WTC11 (cell line): Measurements from ENCODE around the gene KNOP1. TPM values are rescaled to one million over a fixed set of nuclear protein-coding genes. Genes with fewer than 3 reads are reported as not detected.
A peak's percentile ranks its signal among the peaks of the same experiment; 100 is the strongest.

Experiments used
- ATAC-seq: fragments of 200-7000 bp; cut with Tn5 transposase; 2 replicates; pipeline ENCODE4 v1.10.0; 2021; ENCODE audit warnings: mild to moderate bottlenecking, moderate library complexity
- CTCF ChIA-PET: fragments of 300-600 bp; sonication (Branson Sonifier 250); formaldehyde crosslinking; loops from one replicate; lab custom pipeline; 2021; ENCODE audit warnings: antibody characterized with exemption; lab: Charles Lee
- POLR2A ChIA-PET: fragments of 350-600 bp; sonication (Branson Sonifier 250); formaldehyde crosslinking; loops from one replicate; lab custom pipeline; 2021; ENCODE audit warnings: antibody characterized with exemption; lab: Charles Lee
- DNase-seq: peaks from one replicate; pipeline ENCODE4 v3.0.0; 2021; ENCODE audit warnings: low spot score
- H3K27ac Mint-ChIP-seq: 2 replicates; pipeline ENCODE4 v1.8.0; 2021; ENCODE audit warnings: mixed read lengths
- H3K27me3 Mint-ChIP-seq: 2 replicates; pipeline ENCODE4 v1.8.0; 2021; ENCODE audit warnings: low read depth, mild to moderate bottlenecking, moderate library complexity, mixed read lengths
- H3K36me3 Mint-ChIP-seq: 2 replicates; pipeline ENCODE4 v1.8.0; 2021; ENCODE audit warnings: mixed read lengths
- H3K4me1 Mint-ChIP-seq: 2 replicates; pipeline ENCODE4 v1.8.0; 2022; ENCODE audit warnings: mixed read lengths
- H3K4me3 Mint-ChIP-seq: 2 replicates; pipeline ENCODE4 v1.8.0; 2021; ENCODE audit warnings: mild to moderate bottlenecking, moderate library complexity, mixed read lengths
- H3K9me3 Mint-ChIP-seq: 2 replicates; pipeline ENCODE4 v1.8.0; 2021; ENCODE audit warnings: mixed read lengths
- ATF1 ChIP-seq: sonication (generic); formaldehyde crosslinking; IDR thresholded peaks from 2 replicates; pipeline ENCODE4 v1.8.1; 2023; ENCODE audit warnings: mild to moderate bottlenecking, moderate library complexity, missing genetic modification reagents
- CBFB ChIP-seq: sonication (generic); formaldehyde crosslinking; IDR thresholded peaks from 2 replicates; pipeline ENCODE4 v1.8.1; 2022; ENCODE audit warnings: mild to moderate bottlenecking, low read depth, missing genetic modification reagents
- CREB1 ChIP-seq: sonication (generic); formaldehyde crosslinking; IDR thresholded peaks from 2 replicates; pipeline ENCODE4 v1.8.0; 2023; ENCODE audit warnings: mild to moderate bottlenecking, missing genetic modification reagents
- ETV6 ChIP-seq: sonication (generic); formaldehyde crosslinking; IDR thresholded peaks from 2 replicates; pipeline ENCODE4 v1.8.1; 2022; ENCODE audit warnings: mild to moderate bottlenecking, missing genetic modification reagents
- GTF2I ChIP-seq: fragments of 250-450 bp; sonication (Bioruptor Pico); conservative IDR thresholded peaks from 2 replicates; pipeline ENCODE4 v1.4.0; 2021; ENCODE audit warnings: mild to moderate bottlenecking
- JUN ChIP-seq: sonication (generic); formaldehyde crosslinking; IDR thresholded peaks from 2 replicates; pipeline ENCODE4 v1.8.0; 2023; ENCODE audit warnings: mild to moderate bottlenecking, missing genetic modification reagents
- KAT7 ChIP-seq: sonication (generic); formaldehyde crosslinking; IDR thresholded peaks from 2 replicates; pipeline ENCODE4 v1.8.1; 2023; ENCODE audit warnings: missing genetic modification reagents, mild to moderate bottlenecking, borderline replicate concordance
- MXD4 ChIP-seq: fragments of 250-450 bp; sonication (Bioruptor Pico); IDR thresholded peaks from 2 replicates; pipeline ENCODE4 v1.8.0; 2021; ENCODE audit warnings: mild to moderate bottlenecking, moderate library complexity, borderline replicate concordance
- RELA ChIP-seq: sonication (generic); formaldehyde crosslinking; IDR thresholded peaks from 2 replicates; pipeline ENCODE4 v1.8.1; 2022; ENCODE audit warnings: missing genetic modification reagents, mild to moderate bottlenecking, borderline replicate concordance
- STAT6 ChIP-seq: sonication (generic); formaldehyde crosslinking; conservative IDR thresholded peaks from 2 replicates; pipeline ENCODE4 v1.8.1; 2023; ENCODE audit warnings: mild to moderate bottlenecking, low read depth, missing genetic modification reagents, moderate library complexity
- TEAD1 ChIP-seq: sonication (generic); formaldehyde crosslinking; IDR thresholded peaks from 2 replicates; pipeline ENCODE4 v1.8.0; 2022; ENCODE audit warnings: mild to moderate bottlenecking, missing genetic modification reagents
- USF1 ChIP-seq: sonication (generic); formaldehyde crosslinking; IDR thresholded peaks from 2 replicates; pipeline ENCODE4 v1.8.0; 2022; ENCODE audit warnings: mild to moderate bottlenecking, missing genetic modification reagents
- ZNF232 ChIP-seq: sonication (generic); formaldehyde crosslinking; IDR thresholded peaks from 2 replicates; pipeline ENCODE4 v1.8.0; 2022; ENCODE audit warnings: mild to moderate bottlenecking, missing genetic modification reagents
- total RNA-seq: library from RNA; stranded (reverse); gene quantifications from 3 replicates; pipeline ENCODE4 v1.2.3, GENCODE V29; 2021
- TF ChIP-seq, protein P1 (sequence below): sonication (generic); formaldehyde crosslinking; IDR thresholded peaks from 2 replicates; pipeline ENCODE4 v1.8.0; 2022; ENCODE audit warnings: mild to moderate bottlenecking, missing genetic modification reagents
- TF ChIP-seq, protein P2 (sequence below): sonication (generic); formaldehyde crosslinking; IDR thresholded peaks from 2 replicates; pipeline ENCODE4 v1.8.1; 2022; ENCODE audit warnings: mild to moderate bottlenecking, missing genetic modification reagents, moderate library complexity, borderline replicate concordance
- TF ChIP-seq, protein P3 (sequence below): sonication (generic); formaldehyde crosslinking; IDR thresholded peaks from 2 replicates; pipeline ENCODE4 v1.8.1; 2023; ENCODE audit warnings: mild to moderate bottlenecking, moderate library complexity, missing genetic modification reagents
- TF ChIP-seq, protein P4 (sequence below): sonication (generic); formaldehyde crosslinking; IDR thresholded peaks from 2 replicates; pipeline ENCODE4 v1.8.0; 2022; ENCODE audit warnings: mild to moderate bottlenecking, missing genetic modification reagents
- TF ChIP-seq, protein P5 (sequence below): sonication (generic); formaldehyde crosslinking; IDR thresholded peaks from 2 replicates; pipeline ENCODE4 v1.8.1; 2022; ENCODE audit warnings: missing genetic modification reagents, borderline replicate concordance
- TF ChIP-seq, protein P6 (sequence below): sonication (generic); formaldehyde crosslinking; IDR thresholded peaks from 2 replicates; pipeline ENCODE4 v1.8.1; 2022; ENCODE audit warnings: mild to moderate bottlenecking, moderate library complexity, missing genetic modification reagents
- TF ChIP-seq, protein P7 (sequence below): sonication (generic); formaldehyde crosslinking; IDR thresholded peaks from 2 replicates; pipeline ENCODE4 v1.8.1; 2022; ENCODE audit warnings: low read depth, missing genetic modification reagents, borderline replicate concordance

Gene KNOP1
- total RNA-seq, 1 experiment from 2014 or later = 102 TPM

DNA sequence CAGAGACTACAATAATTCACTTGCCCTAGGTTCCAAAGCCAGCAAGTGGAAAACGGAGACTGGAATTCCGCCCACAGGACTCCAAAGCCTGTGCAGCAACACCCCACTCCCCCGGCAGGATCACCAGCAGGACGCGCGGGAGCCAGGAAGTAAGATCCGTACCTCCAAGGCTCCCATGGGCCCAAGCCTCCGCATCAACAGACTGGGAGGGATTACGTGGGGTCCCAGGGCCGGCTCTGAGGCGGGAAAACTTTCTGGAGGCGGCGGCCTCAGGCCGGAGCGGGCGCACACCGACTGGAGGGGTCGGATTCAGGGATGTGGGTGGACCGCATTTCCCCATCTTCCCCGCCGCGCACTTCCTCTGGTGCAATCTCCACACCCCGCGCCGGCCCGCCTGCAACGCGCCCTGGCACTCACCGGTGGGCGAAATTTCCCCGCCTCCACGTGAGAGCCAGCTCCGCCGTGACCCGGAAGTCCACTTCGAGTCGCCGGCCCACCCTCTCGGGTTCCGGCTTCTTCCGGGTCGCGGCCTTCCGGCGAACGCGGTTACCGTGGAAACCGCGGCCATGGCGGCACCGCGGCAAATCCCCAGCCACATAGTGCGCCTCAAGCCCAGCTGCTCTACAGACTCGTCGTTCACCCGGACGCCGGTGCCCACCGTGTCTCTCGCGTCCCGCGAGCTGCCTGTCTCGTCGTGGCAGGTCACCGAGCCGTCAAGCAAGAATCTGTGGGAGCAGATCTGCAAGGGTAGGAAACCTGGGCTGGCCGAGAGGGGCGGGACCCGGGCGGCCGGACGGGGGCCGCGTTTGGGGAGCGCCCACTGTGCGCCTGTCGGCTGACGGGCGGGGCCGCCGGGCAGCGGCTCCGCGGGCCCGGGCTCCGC is at the start of gene KNOP1, which contains the start of gene IQCK (continued):
- TF ChIP-seq TEAD1 (CRISPR knock-in tag) (peak; percentile 69; the same call in 1 of the 2 replicates), ETV6 (CRISPR knock-in tag) (peak; percentile 87), KAT7 (CRISPR knock-in tag) (0 out of 2 replicates have a peak, but pooled peaks have one; percentile 39), USF1 (peak; percentile 74; the same call in 1 of the 2 replicates), JUN (CRISPR knock-in tag) (0 out of 2 replicates have a peak, but pooled peaks have one; percentile 15), ZNF232 (CRISPR knock-in tag) (0 out of 2 replicates have a peak, but pooled peaks have one; percentile 49), CBFB (no peak)
- TF ChIP-seq, protein P1, sequence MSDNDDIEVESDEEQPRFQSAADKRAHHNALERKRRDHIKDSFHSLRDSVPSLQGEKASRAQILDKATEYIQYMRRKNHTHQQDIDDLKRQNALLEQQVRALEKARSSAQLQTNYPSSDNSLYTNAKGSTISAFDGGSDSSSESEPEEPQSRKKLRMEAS (CRISPR knock-in tag) = peak; percentile 94
- TF ChIP-seq, protein P2, sequence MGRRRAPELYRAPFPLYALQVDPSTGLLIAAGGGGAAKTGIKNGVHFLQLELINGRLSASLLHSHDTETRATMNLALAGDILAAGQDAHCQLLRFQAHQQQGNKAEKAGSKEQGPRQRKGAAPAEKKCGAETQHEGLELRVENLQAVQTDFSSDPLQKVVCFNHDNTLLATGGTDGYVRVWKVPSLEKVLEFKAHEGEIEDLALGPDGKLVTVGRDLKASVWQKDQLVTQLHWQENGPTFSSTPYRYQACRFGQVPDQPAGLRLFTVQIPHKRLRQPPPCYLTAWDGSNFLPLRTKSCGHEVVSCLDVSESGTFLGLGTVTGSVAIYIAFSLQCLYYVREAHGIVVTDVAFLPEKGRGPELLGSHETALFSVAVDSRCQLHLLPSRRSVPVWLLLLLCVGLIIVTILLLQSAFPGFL (CRISPR knock-in tag) = no peak
- TF ChIP-seq, protein P3, sequence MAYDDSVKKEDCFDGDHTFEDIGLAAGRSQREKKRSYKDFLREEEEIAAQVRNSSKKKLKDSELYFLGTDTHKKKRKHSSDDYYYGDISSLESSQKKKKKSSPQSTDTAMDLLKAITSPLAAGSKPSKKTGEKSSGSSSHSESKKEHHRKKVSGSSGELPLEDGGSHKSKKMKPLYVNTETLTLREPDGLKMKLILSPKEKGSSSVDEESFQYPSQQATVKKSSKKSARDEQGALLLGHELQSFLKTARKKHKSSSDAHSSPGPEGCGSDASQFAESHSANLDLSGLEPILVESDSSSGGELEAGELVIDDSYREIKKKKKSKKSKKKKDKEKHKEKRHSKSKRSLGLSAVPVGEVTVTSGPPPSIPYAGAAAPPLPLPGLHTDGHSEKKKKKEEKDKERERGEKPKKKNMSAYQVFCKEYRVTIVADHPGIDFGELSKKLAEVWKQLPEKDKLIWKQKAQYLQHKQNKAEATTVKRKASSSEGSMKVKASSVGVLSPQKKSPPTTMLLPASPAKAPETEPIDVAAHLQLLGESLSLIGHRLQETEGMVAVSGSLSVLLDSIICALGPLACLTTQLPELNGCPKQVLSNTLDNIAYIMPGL = 0 out of 2 replicates have a peak, but pooled peaks have one; percentile 57
- TF ChIP-seq, protein P4, sequence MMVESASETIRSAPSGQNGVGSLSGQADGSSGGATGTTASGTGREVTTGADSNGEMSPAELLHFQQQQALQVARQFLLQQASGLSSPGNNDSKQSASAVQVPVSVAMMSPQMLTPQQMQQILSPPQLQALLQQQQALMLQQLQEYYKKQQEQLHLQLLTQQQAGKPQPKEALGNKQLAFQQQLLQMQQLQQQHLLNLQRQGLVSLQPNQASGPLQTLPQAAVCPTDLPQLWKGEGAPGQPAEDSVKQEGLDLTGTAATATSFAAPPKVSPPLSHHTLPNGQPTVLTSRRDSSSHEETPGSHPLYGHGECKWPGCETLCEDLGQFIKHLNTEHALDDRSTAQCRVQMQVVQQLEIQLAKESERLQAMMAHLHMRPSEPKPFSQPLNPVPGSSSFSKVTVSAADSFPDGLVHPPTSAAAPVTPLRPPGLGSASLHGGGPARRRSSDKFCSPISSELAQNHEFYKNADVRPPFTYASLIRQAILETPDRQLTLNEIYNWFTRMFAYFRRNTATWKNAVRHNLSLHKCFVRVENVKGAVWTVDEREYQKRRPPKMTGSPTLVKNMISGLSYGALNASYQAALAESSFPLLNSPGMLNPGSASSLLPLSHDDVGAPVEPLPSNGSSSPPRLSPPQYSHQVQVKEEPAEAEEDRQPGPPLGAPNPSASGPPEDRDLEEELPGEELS = peak; percentile 77
- TF ChIP-seq, protein P5, sequence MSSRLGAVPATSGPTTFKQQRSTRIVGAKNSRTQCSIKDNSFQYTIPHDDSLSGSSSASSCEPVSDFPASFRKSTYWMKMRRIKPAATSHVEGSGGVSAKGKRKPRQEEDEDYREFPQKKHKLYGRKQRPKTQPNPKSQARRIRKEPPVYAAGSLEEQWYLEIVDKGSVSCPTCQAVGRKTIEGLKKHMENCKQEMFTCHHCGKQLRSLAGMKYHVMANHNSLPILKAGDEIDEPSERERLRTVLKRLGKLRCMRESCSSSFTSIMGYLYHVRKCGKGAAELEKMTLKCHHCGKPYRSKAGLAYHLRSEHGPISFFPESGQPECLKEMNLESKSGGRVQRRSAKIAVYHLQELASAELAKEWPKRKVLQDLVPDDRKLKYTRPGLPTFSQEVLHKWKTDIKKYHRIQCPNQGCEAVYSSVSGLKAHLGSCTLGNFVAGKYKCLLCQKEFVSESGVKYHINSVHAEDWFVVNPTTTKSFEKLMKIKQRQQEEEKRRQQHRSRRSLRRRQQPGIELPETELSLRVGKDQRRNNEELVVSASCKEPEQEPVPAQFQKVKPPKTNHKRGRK (CRISPR knock-in tag) = no peak
- TF ChIP-seq, protein P6, sequence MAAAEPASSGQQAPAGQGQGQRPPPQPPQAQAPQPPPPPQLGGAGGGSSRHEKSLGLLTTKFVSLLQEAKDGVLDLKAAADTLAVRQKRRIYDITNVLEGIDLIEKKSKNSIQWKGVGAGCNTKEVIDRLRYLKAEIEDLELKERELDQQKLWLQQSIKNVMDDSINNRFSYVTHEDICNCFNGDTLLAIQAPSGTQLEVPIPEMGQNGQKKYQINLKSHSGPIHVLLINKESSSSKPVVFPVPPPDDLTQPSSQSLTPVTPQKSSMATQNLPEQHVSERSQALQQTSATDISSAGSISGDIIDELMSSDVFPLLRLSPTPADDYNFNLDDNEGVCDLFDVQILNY (CRISPR knock-in tag) = peak; percentile 88

DNA sequence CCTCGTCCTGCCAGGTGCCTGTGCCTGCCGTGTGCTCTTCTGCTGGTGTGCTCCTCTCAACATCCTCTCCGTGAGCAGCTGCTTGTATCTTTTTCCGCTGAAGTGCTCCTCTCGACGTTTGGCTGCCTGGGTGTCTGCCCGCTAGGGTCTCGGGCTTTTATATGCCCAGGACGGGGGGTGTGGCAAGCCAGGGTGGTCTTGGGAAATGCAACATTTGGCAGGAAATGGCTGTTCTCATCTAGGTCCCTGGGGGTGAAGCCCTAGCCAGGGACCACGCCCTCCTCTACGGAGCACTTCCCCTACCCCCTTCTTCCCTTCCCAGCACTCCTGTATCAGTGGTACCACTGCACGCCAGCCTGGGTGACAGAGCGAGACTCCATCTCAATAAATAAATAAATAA is 49.5 kb upstream of the KNOP1 start:
- POLR2A ChIA-PET = no interaction called here
- DNase-seq = no peak
- peaks cover 26% of the 10 kb centered on the region for H3K9me3 Mint-ChIP-seq
- CTCF ChIA-PET = interaction anchor here (0.9 to 1.4 kb wide), 3 partner anchors 140 to 533 kb away, joined by 3 to 4 read pairs (median 3); no protein-coding TSS in a partner anchor
- no peak; the same call in 1 of the 2 replicates for ATAC-seq
- peaks cover 22% of the 10 kb centered on the region for H3K36me3 Mint-ChIP-seq
- H3K4me3 Mint-ChIP-seq = no peak overlapping the region
- no peak overlapping the region for H3K27ac Mint-ChIP-seq
- peaks cover 18% of the 10 kb centered on the region for H3K4me1 Mint-ChIP-seq
- no peaks in the 10 kb centered on the region for H3K27me3 Mint-ChIP-seq
- TF ChIP-seq RELA (no peak), GTF2I (CRISPR knock-in tag) (no peak), CREB1 (CRISPR knock-in tag) (no peak), STAT6 (CRISPR knock-in tag) (no peak), ATF1 (CRISPR knock-in tag) (no peak), MXD4 (no peak)
- TF ChIP-seq, protein P7, sequence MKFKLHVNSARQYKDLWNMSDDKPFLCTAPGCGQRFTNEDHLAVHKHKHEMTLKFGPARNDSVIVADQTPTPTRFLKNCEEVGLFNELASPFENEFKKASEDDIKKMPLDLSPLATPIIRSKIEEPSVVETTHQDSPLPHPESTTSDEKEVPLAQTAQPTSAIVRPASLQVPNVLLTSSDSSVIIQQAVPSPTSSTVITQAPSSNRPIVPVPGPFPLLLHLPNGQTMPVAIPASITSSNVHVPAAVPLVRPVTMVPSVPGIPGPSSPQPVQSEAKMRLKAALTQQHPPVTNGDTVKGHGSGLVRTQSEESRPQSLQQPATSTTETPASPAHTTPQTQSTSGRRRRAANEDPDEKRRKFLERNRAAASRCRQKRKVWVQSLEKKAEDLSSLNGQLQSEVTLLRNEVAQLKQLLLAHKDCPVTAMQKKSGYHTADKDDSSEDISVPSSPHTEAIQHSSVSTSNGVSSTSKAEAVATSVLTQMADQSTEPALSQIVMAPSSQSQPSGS (CRISPR knock-in tag) = no peak
